Body of pancreas (tissue), 4 donors: ENCODE results near the gene HECW1. TPM values are rescaled to one million over a fixed set of nuclear protein-coding genes. Genes with fewer than 3 reads are reported as not detected.

Experiments used
- ATAC-seq: fragments of 150-250 bp; one replicate; pipeline ENCODE4 v1.9.1; 2016
- DNase-seq, 4 donors: peaks; one replicate each; pipeline ENCODE4 v3.0.0-alpha.2; 2019
- H3K27ac ChIP-seq, 4 donors: fragments of 200-600 bp; sonication (generic); 1 replicate in 3 of 4; 2 replicates in 1 of 4; pipeline versions ENCODE4 v1.5.1 to v1.6.1; 2016 to 2019; ENCODE audit warnings: mild to moderate bottlenecking in 1 of 4, mixed read lengths in 1 of 4, moderate library complexity in 1 of 4
- H3K27me3 ChIP-seq, 2 donors: fragments of 200-600 bp; sonication (generic); one replicate each; pipeline ENCODE4 v1.6.0; 2016; ENCODE audit warnings: mild to moderate bottlenecking in 1 of 2
- H3K36me3 ChIP-seq, 2 donors: fragments of 200-600 bp; sonication (generic); replicated peaks in 1 of 2; 2 replicates each; pipeline ENCODE4 v1.5.1; 2016; ENCODE audit warnings: low read depth in 2 of 2; ENCODE audit not compliant: insufficient read depth in 1 of 2
- H3K4me1 ChIP-seq: fragments of 200-600 bp; sonication (generic); one replicate; pipeline ENCODE4 v1.6.0; 2016
- H3K4me3 ChIP-seq, 2 donors: fragments of 200-600 bp; sonication (generic); 1 replicate in 1 of 2; 2 replicates in 1 of 2; pipeline ENCODE4 v1.5.1; 2016 to 2019
- H3K9me3 ChIP-seq, 3 donors: fragments of 200-600 bp; sonication (generic); 1 replicate in 2 of 3; 2 replicates in 1 of 3; pipeline ENCODE4 v1.5.1; 2016
- CTCF ChIP-seq, 7 experiments: fragments of 450-650 bp in 4 of 7; fragments of 200-600 bp in 3 of 7; sonication (generic) in 3 of 7; IDR thresholded peaks; one replicate each; pipeline ENCODE4 v1.5.1; 2016 to 2019; ENCODE audit warnings: antibody characterized with exemption in 7 of 7
- POLR2A ChIP-seq, 3 donors: fragments of 450-650 bp; IDR thresholded peaks; one replicate each; pipeline ENCODE4 v1.6.1; 2016; ENCODE audit warnings: antibody characterized with exemption in 3 of 3, mild to moderate bottlenecking in 2 of 3
- WGBS, 2 donors: methylation state at CpG; one replicate each; pipeline ENCODE4 v1.1.5; 2017; 5-methylcytosine and 5-hydroxymethylcytosine counted together
- intact Hi-C: fragments of 100-400 bp; cut with DNase I; formaldehyde crosslinking; loops from one replicate; pipeline ENCODE4 v1.15.1; 2023
- total RNA-seq, 2 donors: library from RNA; depleted of rRNA; stranded (reverse); fragments of >200 nt; gene quantifications; one replicate each; pipeline ENCODE4 v1.1.0, GENCODE V29; 2016

HECW1 gene
- total RNA-seq, 2 donors from 2014 or later, result under 0.01 TPM; not detected in 1

GRCh38 chr7:43311052-43311451 lies 198.6 kb downstream of the HECW1 start:
- intact Hi-C loops, result no loop called here
- no peak for ATAC-seq
- WGBS, 2 donors, result 69 to 72% methylated on average over 5 of the region's 5 CpGs

GRCh38 chr7:43311694-43312093 lies 199.2 kb downstream of the HECW1 start:
- WGBS, 2 donors, result 88 to 91% methylated on average over 21 to 22 of the region's 22 CpGs
- Histone ChIP-seq H3K36me3 (no peaks in the 10 kb centered on the region), H3K4me3 (no peak overlapping the region), H3K4me1 (no peaks in the 10 kb centered on the region), H3K27me3 (no peaks in the 10 kb centered on the region), H3K27ac (no peak overlapping the region), H3K9me3 (no peaks in the 10 kb centered on the region)
- TF ChIP-seq CTCF (IDR thresholded peaks at IDR 0.05) (no peak), POLR2A (IDR thresholded peaks at IDR 0.05) (no peak)
- intact Hi-C loops, result no loop called here
- DNase-seq (no peak), ATAC-seq (no peak)

More at GRCh38 chr7:43311052-43311451, 198.6 kb downstream of the HECW1 start:
- Histone ChIP-seq H3K27me3 (no peaks in the 10 kb centered on the region), H3K4me3 (no peak overlapping the region), H3K9me3 (no peaks in the 10 kb centered on the region), H3K36me3 (no peaks in the 10 kb centered on the region), H3K4me1 (no peaks in the 10 kb centered on the region), H3K27ac (no peak overlapping the region)
- no peak for DNase-seq
- TF ChIP-seq CTCF (IDR thresholded peaks at IDR 0.05), result no peak
- TF ChIP-seq POLR2A (IDR thresholded peaks at IDR 0.05), result no peak

- intact Hi-C loops, result no loop called here
- TF ChIP-seq CTCF (IDR thresholded peaks at IDR 0.05), result no peak
- TF ChIP-seq POLR2A (IDR thresholded peaks at IDR 0.05), result no peak
- ATAC-seq, result no peak
Measured at GRCh38 chr7:43313628-43314378, 201.4 kb downstream of the HECW1 start.

GRCh38 chr7:43314379-43315158 lies 202.1 kb downstream of the HECW1 start:
- TF ChIP-seq POLR2A (IDR thresholded peaks at IDR 0.05) (no peak), CTCF (IDR thresholded peaks at IDR 0.05) (no peak)
- no peaks in the 10 kb centered on the region for H3K27me3 ChIP-seq
- ATAC-seq (no peak), DNase-seq (no peak)
- no peaks in the 10 kb centered on the region for H3K36me3 ChIP-seq
- no peaks in the 10 kb centered on the region for H3K4me1 ChIP-seq
- intact Hi-C loops, result no loop called here
- no peak overlapping the region for H3K4me3 ChIP-seq
- H3K9me3 ChIP-seq, result no peaks in the 10 kb centered on the region
- no peak overlapping the region for H3K27ac ChIP-seq
- 43 to 52% methylated on average over 6 to 7 of the region's 7 CpGs for WGBS, 2 donors

More at GRCh38 chr7:43313628-43314378, 201.4 kb downstream of the HECW1 start:
- no peak for DNase-seq
- H3K4me1 ChIP-seq, result no peaks in the 10 kb centered on the region
- WGBS, 2 donors, result 62% methylated on average over 9 of the region's 9 CpGs
- no peaks in the 10 kb centered on the region for H3K27me3 ChIP-seq
- H3K9me3 ChIP-seq, result no peaks in the 10 kb centered on the region
- no peak overlapping the region for H3K4me3 ChIP-seq
- no peak overlapping the region for H3K27ac ChIP-seq
- no peaks in the 10 kb centered on the region for H3K36me3 ChIP-seq
